ENCODE measurements around the gene ABCG4.

Gene ABCG4

DNA sequence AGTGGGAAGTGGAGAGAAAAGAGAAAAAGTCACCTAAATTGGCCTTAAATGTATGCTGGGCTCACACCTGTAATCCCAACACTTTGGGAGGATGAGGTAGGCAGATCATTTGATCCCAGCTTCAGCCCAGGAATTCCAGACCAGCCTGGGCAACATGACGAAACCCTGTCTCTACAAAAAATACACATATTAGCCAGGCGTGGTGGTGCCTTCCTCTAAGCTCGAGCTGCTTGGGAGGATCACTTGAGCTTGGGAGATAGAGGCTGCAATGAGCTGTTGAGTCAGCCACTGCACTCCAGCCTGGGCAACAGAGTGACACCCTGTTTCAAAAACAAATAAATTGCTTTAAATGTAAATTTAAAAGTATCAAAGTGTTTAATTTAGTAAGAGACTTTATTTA is 61.2 kb downstream of the ABCG4 start:
- DNase-seq = no peak

All from NCI-H187 treated with DMSO at 0.1 percent for 48 hours (cell line).